ENCODE data around the gene CFAP74.

Gene CFAP74

DNA sequence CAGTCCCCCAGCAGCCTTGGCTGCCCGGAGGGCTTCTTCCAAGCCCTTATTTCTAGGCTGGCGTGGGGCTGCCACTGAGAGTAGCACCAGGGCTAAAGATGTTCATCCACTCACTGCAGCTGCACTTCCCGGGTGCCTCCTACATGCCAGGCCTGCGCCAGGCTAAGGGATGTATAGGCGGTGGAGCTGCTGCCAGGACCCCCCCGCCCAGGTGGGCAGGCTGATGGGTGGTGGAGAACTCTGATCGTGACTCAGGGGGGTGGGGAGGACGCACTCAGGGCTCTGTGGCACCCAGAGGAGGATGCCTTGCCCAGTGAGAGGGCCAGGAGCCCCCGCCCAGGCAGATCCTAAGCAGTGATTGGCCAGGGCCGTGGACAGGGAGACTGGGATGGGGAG is 34.1 kb downstream of the CFAP74 start:
- DNase-seq: no peak

- DNase-seq: no peak
Observed at GRCh38 chr1:1968767-1969504, 34.6 kb downstream of the CFAP74 start.

DNA sequence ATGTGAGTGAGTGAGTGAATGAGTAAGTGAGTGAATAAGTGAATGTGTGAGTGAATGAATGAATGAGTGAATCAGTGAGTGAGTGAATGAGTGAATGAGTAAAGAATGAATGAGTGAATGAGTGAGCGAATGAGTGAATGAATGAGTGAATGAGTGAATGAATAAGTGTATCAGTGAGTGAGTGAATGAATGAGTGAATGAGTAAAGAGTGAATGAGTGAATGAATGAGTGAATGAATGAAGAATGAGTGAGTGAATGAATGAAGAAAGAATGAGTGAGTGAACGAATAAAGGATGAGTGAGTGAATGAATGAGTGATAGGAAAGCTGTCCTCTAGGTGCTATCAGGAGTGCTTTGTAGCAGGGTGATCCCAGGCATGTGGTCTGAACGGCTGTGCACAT is 35.7 kb downstream of the CFAP74 start:
- DNase-seq: no peak

DNA sequence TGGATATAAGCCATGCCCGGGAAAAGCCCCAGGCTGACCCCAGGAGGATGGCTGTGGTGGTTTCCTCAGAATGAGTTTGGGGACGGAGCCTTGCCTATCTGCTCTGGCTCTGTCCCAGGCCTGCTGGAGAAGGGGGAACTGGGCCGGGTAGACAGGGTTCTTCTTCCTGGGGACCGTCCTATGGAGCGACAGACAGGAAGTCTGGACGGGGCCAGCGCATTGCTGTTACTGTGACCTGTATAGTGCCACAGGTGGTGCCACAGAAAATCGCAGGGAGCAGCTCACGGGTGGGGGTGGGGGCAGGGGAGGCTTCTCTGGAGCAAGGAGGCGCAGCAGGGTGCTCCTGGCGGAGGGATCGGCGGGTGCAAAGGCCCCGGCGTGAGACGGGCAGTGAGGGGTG is 36.4 kb downstream of the CFAP74 start:
- DNase-seq: no peak

GRCh38 chr1:1966071-1966740 is 37.4 kb downstream of the CFAP74 start:
- DNase-seq: no peak

DNA sequence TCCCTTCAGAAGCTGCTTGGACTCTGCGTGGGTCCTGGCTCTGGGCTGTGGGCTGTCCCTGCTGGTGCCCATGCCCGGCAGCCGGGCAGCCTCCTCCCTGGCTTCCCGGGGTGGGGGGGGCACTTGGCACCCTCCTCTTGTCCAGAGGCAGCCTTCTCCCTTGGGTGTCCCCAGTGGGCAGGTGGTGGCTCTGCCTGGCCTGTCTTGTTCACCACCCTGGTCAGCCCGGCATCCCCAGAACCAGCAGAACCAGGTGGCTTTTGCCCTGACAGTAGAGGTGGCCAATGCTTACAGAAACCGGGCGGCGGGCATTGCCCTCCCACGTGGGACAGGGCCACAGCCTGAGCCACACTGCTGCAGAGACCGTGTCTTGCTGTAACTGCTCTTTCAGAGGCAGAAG is 38.0 kb downstream of the CFAP74 start:
- DNase-seq: no peak

DNA sequence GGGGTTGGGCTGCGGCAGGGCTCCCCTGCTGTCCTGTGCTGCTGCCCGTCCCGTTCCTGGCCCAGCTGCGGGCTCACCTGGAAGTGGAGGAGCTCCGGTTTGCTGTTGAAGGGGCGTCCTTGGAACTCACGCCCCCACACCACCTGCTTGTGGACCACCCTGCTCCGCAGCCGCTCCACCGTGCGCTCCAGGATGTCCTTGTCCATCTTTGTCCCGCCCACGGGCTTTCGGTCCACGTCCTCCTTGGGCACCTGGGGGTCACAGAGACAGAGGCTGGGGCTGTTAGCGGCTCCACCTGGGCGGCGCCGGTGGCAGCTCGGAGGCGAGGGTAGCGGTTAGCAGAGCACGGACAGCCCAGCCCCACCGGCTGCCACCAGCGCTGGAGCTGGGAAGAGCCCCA is 38.8 kb downstream of the CFAP74 start:
- DNase-seq: no peak

DNA sequence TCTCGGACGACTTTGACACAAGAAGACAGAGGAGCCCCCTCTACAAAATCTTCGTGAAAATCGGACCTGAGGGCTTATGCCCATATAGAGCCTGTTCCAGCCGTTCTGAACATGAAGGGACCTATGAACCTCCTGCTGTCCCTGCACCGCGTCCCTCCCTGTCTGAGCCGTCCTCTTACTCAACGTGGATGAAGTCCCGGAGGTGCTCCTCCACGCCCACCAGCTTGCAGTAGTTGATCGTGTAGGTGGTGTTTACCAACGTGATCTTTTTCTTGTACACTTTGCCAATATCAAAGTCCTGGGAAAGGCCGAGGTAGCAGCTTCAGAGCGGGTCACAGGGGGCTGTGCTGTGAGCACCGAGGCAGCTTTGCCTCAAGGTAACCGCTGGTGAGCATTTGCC is 40.0 kb downstream of the CFAP74 start:
- no peak for DNase-seq

DNA sequence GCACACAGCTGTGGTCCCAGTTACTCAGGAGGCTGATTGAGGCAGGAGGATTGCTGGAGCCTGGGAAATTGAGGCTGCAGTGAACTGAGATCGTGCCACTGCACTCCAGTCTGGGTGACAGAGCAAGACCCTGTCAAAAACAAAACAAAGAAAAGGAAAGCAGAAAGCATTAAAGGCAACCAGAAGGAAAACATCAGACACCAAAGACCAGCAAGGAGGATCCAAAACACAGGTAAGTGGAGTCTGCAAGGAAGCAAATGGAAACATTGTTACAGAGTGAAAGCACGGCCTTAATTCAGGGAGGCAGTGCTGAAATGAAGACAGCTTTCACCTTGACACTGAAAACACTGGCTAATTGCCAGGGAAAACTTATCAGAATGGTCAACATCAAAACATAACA is 40.8 kb downstream of the CFAP74 start:
- DNase-seq: no peak

DNA sequence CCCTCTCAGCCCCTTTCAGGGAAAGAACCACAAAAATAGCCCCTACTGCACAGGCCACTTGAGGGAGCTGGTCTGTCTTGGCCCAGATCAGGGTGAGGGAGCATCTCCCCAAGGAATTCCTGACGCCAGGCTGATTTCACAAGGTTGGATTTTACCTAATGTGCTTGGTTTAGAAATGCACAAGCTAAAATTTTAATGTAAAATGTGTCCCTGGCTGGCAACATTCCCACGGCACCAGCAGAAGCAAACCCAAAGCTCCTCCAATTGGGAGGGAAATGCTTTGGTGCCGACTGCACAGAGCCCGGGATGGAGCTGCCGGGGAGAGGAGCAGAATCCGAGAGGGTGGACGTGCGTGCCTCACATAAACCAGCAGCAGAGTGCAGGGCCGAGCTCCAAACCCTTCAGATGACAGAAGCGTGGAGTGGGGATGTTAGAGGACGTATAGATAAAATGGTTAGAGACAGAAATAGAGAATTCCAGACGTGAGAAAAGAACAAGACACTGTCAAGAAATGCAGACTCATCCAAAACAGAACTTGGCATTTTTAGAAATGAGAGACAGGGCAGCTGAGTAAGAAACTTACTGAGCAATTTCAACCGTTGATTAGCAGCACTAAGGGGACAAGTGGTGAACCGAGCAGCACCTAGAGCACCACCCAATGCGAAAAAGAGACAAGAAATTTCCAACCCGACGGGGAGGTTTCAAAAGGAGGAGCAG is 42.9 kb downstream of the CFAP74 start:
- DNase-seq: no peak

DNA sequence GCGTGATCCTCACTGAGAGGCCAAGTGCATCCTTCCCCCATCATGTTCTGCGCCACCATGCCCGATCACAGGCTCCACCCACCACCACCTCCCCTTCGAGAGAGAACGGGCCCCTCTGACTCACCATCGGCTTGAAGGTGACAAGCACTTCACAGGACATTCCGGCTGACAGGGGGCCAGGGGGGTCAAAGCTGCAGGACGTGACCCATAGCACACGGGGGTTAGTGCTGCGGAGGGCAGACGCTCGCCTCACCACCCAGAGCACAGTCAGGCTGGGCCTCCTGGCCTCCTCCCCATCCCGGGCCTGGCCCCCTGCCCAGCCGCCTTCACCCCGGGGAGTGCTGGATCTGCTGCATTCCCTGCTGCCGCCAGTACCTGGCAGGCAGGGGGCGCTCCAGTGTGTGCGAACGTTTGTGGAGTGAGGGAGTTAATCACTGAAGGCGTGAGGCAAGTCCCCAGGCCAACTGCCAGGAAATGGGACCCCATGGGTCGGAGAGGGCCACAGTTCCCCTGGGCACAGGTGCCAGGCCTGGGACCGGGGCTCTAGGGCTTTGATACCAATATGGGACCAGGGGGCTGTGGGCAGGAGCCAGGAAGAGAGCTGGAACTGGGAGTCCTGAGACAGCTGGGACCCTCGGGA is 43.6 kb downstream of the CFAP74 start:
- DNase-seq: peak; percentile 33

DNA sequence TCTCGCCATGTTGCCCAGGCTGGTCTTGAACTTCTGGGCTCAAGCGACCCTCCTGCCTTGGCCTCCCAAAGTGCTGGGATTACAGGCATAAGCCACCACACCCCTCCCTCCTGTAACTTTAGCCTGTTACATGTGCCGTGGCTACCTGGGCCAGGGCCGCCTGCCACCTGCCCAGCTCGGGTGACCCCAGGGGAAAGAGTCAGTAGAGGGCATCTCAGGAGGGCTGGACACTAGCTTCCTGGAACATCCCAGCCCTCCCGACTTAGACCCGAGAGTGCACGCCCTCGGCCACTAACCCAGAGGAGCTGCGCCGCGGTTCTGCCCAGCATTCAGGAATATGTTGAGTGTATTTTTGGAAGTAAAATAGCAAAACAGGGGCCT is 44.1 kb downstream of the CFAP74 start:
- DNase-seq: no peak

DNA sequence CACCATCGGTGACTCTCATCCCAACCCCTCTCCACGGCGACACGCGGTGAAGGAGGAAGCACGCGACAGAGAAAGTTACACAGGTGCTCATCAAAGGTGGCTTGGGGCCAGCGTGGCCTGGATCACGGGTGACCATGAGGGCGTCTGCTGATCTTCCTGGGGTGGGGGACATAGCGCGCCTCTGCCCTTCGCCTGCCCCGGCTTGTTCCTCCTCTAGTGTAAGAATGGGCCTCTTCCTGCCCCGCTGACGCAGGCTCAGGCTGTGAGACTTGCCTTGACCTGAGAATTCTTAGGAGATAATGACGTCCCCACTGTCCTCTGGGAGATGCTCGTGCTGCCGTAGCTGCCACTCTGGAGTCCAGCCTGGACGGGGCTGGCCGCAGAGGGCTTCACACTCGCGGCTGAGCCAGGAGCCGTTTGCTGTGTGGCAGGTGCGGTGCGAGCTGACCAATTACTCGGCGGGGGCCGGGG is 45.5 kb downstream of the CFAP74 start:
- no peak for DNase-seq

DNA sequence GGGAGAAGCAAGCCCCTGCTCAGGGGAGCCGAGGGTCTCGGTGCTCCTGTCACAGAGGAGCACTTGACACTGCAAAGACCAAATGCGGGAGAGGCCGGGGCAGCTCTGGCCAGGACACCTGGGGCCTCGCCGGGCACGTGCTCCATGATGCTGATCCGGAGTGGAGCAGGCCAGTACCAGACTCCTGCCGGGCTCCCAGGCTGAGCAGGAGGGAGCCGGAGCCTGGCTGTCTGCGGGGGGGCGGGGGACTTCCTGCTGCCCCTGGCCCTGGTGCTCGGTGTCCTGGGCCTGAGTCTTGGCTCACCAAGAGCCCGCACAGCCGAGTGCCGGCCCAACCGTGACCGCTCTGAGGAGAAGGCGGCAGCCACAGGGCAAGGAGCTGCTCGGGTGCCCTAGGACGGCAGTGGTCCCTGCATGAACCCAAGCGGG is 46.0 kb downstream of the CFAP74 start:
- DNase-seq: no peak

GRCh38 chr1:1956586-1957532 is 46.7 kb downstream of the CFAP74 start:
- DNase-seq: no peak

GRCh38 chr1:1956101-1956500 is 47.5 kb downstream of the CFAP74 start:
- no peak for DNase-seq

DNA sequence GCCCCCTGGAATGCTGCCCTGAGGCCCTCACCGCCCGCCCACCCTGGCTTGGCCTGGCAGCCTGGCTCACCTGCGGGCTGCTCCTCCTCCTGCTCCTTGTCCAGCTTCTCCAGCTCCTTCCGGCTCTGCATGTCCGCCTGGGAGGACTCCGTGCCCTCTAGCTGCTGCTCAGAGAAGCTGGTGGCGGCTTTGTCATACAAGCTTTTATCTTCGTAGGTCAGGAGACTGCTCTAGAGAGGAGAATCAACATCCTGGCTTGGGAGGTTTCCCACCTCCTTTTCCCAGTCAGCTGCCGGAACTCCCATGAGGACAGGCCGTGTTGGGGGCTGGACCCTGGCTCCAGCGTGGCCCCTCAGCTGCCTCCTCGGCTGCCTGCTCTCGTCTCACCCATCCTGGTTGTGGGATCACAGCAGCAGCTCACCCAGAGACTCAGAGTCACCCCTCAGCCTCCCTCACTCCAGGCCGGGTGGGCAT is 47.9 kb downstream of the CFAP74 start:
- DNase-seq: no peak

DNA sequence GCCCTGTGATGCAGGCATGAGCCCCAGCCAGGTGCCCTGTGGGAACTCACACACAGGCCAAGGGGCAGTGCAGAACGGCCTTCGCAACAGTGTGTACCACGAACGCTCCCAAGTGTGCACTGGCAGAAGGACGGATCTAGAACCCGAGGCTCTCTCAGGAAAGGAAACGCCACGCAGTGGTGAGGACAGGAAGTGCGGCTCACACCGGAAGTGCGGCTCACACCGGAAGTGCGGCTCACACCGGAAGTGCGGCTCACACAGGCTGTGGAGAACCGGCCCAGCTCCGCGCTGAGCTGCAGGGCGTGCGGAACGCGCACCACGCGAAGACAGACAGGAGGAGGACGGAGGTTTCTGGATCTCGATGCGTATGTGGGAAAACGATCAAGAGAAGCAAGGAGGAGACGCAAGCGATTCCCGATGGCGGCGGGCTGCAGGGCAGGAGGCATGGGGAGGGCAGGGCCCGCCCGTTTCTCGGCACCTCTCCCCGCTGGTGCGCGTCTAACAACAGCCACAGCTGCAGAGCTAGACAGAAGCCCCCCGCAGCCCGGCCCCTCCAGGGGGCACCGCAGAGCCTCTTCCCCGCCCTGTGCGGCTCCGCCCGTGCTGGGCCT is 48.6 kb downstream of the CFAP74 start:
- DNase-seq: no peak

DNA sequence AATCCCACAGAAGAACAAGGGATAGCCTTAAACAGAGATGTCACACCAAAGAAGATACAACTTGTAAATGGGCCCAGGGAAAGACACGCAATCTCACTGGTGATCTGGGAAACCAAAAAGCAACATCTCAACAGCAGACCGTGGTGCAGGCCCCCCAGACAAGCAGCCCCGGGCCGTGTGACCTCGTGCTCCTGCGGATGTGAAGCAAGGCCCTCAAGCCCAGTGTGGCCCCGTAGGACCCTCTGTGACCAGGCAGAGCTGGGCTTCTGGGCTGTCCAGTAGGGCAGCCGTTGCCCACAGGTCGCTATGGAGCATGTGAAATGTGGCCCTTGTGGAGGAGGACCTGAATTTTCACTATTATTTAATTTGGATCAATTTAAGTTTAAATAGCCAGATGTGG is 49.6 kb downstream of the CFAP74 start:
- DNase-seq: no peak

GRCh38 chr1:1950940-1951339 is 52.6 kb downstream of the CFAP74 start:
- DNase-seq: no peak

DNA sequence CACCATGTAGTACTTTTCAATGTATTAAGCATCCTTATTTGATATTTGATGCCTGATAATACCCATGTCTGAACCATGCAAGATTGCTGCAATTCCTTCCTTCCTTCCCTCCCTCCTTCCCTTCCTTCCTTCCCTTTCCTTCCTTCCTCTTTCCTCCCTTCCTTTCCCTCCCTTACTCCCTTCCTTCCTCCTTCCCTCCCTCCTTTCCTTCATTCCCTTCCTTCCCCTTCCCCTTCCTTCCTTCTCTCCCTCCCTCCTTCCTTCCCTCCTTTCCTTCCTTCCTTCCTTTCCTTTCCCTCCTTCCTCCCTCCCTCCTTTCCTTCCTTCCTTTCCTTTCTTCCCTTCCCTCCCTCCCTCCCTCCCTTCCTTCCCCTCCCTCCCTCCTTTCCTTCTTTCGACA is 54.8 kb downstream of the CFAP74 start:
- DNase-seq: no peak

DNA sequence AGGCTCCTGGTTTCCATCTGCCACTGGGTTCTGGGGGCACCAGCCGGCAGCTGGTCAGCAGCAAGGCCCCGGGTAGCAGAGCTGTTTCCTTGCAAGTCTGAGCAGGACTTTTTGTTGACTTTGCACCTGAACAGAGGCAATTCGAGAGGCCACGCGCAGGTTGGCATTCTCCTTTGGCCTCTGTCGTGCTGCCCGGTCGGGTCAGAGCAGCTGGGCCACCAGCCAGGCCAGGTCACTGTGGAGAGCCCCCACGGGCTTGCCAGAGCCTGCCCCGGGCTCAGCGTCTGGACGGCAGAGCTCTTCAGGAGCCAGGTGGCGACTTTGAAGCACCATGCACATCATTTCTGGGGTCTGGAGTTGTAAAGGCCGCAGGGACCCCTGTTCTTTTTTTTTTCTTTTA is 56.1 kb downstream of the CFAP74 start:
- DNase-seq: no peak

Measured in activated CD4-positive, alpha-beta T cell treated with anti-CD3 and anti-CD28 coated beads for 1 hour (primary cell).